Endodermal cell (in vitro differentiated cells): Measurements from ENCODE around the gene NFATC1. TPM values are rescaled to one million over a fixed set of nuclear protein-coding genes. Genes with fewer than 3 reads are reported as not detected.

Source experiments
- DNase-seq: peaks from one replicate; pipeline ENCODE4 v3.0.0-alpha.2; 2017
- H3K27ac ChIP-seq: 2 replicates; pipeline ENCODE4 v1.5.1; 2013; ENCODE audit warnings: mild to moderate bottlenecking, low read depth, low read length, moderate library complexity
- H3K27me3 ChIP-seq: 2 replicates; pipeline ENCODE4 v1.6.1; 2013; ENCODE audit warnings: mild to moderate bottlenecking, low read length, moderate library complexity; ENCODE audit not compliant: insufficient read depth, control insufficient read depth, poor library complexity, severe bottlenecking
- H3K36me3 ChIP-seq: 2 replicates; pipeline ENCODE4 v1.7.0; 2013; ENCODE audit warnings: mild to moderate bottlenecking, low read length, moderate library complexity; ENCODE audit not compliant: control insufficient read depth, insufficient read depth
- H3K4me1 ChIP-seq: one replicate; pipeline ENCODE4 v1.7.0; 2013; ENCODE audit warnings: low read length; ENCODE audit not compliant: control insufficient read depth, insufficient read depth
- H3K4me3 ChIP-seq: 2 replicates; pipeline ENCODE4 v1.5.1; 2013; ENCODE audit warnings: mild to moderate bottlenecking, low read length, moderate library complexity
- H3K9ac ChIP-seq: 2 replicates; pipeline ENCODE4 v1.6.1; 2013; ENCODE audit warnings: mild to moderate bottlenecking, low read length, moderate library complexity; ENCODE audit not compliant: poor library complexity, severe bottlenecking; ENCODE audit errors: extremely low read depth
- H3K9me3 ChIP-seq: 2 replicates; pipeline ENCODE4 v1.6.1; 2013; ENCODE audit warnings: mild to moderate bottlenecking, low read length, moderate library complexity; ENCODE audit not compliant: control insufficient read depth
- H3K27ac Mint-ChIP-seq: 2 replicates; pipeline ENCODE4 v1.8.0; 2020; ENCODE audit warnings: mixed read lengths
- H3K27me3 Mint-ChIP-seq: 2 replicates; pipeline ENCODE4 v1.8.0; 2021; ENCODE audit warnings: mild to moderate bottlenecking, mixed read lengths; ENCODE audit not compliant: insufficient read depth
- H3K36me3 Mint-ChIP-seq: 2 replicates; pipeline ENCODE4 v1.8.0; 2020; ENCODE audit warnings: low read depth, mixed read lengths
- H3K4me1 Mint-ChIP-seq: 2 replicates; pipeline ENCODE4 v1.8.0; 2020; ENCODE audit warnings: mixed read lengths
- H3K4me3 Mint-ChIP-seq: 2 replicates; pipeline ENCODE4 v1.8.0; 2020; ENCODE audit warnings: mild to moderate bottlenecking, moderate library complexity, mixed read lengths
- H3K9me3 Mint-ChIP-seq: 2 replicates; pipeline ENCODE4 v1.8.0; 2020; ENCODE audit warnings: mild to moderate bottlenecking, mixed read lengths
- CTCF ChIP-seq: fragments of 200-600 bp; sonication (generic); conservative IDR thresholded peaks from 2 replicates; pipeline ENCODE4 v1.5.0; 2021; ENCODE audit warnings: antibody characterized with exemption, mild to moderate bottlenecking
- WGBS, 2 experiments: methylation state at CpG; one replicate each; pipeline versions ENCODE4 v1.1.5 to v1.1.7; 2013; ENCODE audit warnings: missing lambda C conversion rate in 2 of 2, mixed read lengths in 1 of 2; ENCODE audit not compliant: insufficient coverage in 1 of 2, insufficient read length in 1 of 2; 5-methylcytosine and 5-hydroxymethylcytosine counted together
- total RNA-seq, 2 donors: library from RNA; stranded (reverse); fragmentation: NEBNext Ultra II Directional in 1 of 2; extraction: Animal tissue kit (Norgen Biotek cat#: 25700) in 1 of 2; gene quantifications; 2 replicates in 1 of 2; 3 replicates in 1 of 2; pipeline ENCODE4 v1.2.1, GENCODE V29; 2021

The NFATC1 gene
- total RNA-seq, 2 donors from 2014 or later, result 23.4 to 32.5 TPM

GRCh38 chr18:79570266-79571201, 174.8 kb downstream of the NFATC1 start:
- no peak overlapping the region for H3K4me3 ChIP-seq
- H3K36me3 ChIP-seq, result no peaks in the 10 kb centered on the region
- Mint-ChIP-seq H3K4me1 (peaks cover 24% of the 10 kb centered on the region), H3K27me3 (no peaks in the 10 kb centered on the region), H3K27ac (no peak overlapping the region), H3K4me3 (no peak overlapping the region), H3K36me3 (no peaks in the 10 kb centered on the region), H3K9me3 (peaks cover 27% of the 10 kb centered on the region)
- H3K27me3 ChIP-seq, result no peaks in the 10 kb centered on the region
- no peak overlapping the region for H3K27ac ChIP-seq
- H3K9ac ChIP-seq, result no peak overlapping the region
- WGBS, 2 experiments, result 70 to 72% methylated on average over 12 to 24 of the region's 26 CpGs
- peaks cover 12% of the 10 kb centered on the region for H3K9me3 ChIP-seq
- no peak for TF ChIP-seq CTCF
- H3K4me1 ChIP-seq, result peaks cover 6% of the 10 kb centered on the region
- peak; percentile 59 for DNase-seq

DNA sequence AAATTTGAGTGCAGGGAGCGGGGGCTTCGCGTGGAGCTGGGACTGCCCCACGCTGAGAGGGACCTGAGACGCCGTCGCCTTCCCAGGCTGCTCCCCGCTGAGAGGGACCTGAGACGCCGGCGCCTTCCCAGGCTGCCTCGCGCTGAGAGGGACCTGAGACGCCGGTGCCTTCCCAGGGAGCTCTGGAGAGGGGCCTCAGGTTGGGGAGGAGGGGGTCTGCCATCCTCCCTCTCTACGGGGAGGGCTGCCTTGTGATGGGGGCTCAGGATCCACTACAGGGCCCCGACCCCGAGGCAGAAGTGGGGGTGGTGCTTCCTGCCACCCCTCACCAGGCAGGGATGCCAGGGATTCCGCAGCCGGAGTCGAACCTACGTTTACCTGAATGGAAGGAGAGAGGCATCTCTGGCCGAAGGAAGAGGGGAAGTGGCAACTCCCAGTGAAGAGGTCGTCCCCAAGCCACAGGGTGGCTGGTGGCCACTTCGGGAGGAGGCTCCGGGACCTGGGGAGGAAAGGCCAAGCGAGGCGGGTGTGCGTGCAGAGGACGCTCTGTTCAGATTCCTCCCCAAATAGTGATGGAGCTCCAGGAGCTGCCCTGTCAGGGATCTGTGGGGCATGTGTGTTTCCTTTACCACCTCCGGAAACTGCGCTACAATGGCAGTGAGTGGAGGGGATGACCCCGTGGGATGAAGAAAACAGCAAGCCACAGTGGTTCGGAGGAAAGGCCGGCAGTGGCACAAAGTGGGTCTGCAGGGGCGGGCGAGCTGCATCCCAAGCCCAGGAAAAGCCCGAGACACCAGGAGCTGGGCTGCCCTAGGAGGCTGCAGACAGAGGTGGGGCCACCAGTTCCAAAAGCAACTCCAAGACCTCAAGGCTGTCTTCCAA, 175.7 kb downstream of the NFATC1 start:
- no peak overlapping the region for H3K27ac Mint-ChIP-seq
- no peaks in the 10 kb centered on the region for H3K27me3 Mint-ChIP-seq
- WGBS, 2 experiments, result 91 to 97% methylated on average over 9 to 37 of the region's 38 CpGs
- Histone ChIP-seq H3K9me3 (peaks cover 12% of the 10 kb centered on the region), H3K4me1 (peaks cover 6% of the 10 kb centered on the region), H3K4me3 (no peak overlapping the region), H3K27ac (no peak overlapping the region), H3K36me3 (no peaks in the 10 kb centered on the region), H3K27me3 (no peaks in the 10 kb centered on the region), H3K9ac (no peak overlapping the region)
- no peaks in the 10 kb centered on the region for H3K36me3 Mint-ChIP-seq
- H3K9me3 Mint-ChIP-seq, result peaks cover 27% of the 10 kb centered on the region
- no peak overlapping the region for H3K4me3 Mint-ChIP-seq
- no peak for TF ChIP-seq CTCF
- peaks cover 22% of the 10 kb centered on the region for H3K4me1 Mint-ChIP-seq
- DNase-seq, result peak; percentile 43

DNA sequence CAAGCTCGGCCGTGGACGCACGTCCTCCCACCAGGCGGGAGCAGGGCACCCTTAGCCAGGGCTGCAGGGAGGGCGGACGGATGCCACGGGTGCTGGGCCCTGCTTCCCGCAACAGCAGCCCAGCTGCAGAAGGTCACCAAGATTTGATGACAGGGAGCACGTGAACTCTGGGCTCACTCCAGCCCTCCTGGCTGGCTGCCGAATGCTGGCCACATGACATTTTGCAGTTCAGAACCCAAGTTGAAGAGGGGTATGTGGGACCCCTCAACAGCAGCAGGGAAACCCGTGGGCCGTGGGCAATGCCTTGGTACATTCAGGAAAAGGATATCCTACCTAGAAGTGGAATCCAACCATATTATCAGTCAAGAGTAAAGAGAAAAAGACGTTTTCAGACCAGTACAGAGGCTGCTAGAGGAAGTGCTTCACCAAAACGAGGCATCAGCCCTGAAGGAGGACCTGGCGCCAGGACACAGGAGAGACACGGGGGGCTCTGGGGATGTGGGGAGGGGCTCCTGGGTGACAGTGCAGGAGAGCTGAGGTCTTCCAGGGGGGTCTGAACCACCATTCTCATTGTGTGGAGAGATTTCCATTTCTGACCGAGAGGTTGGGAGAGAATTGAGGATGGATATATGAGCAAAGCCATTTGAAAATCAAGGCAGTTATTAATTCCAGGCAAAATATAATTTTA, 176.5 kb downstream of the NFATC1 start:
- no peak for DNase-seq
- TF ChIP-seq CTCF, result no peak
- Histone ChIP-seq H3K27ac (no peak overlapping the region), H3K36me3 (no peaks in the 10 kb centered on the region), H3K9me3 (peaks cover 12% of the 10 kb centered on the region), H3K4me3 (no peak overlapping the region), H3K27me3 (no peaks in the 10 kb centered on the region), H3K4me1 (peaks cover 5% of the 10 kb centered on the region), H3K9ac (no peak overlapping the region)
- Mint-ChIP-seq H3K4me1 (peaks cover 14% of the 10 kb centered on the region), H3K27ac (no peak overlapping the region), H3K9me3 (peaks cover 27% of the 10 kb centered on the region), H3K27me3 (no peaks in the 10 kb centered on the region), H3K36me3 (no peaks in the 10 kb centered on the region), H3K4me3 (no peak overlapping the region)
- 90 to 96% methylated on average over 16 to 18 of the region's 18 CpGs for WGBS, 2 experiments
